Adrenal gland (tissue), 5 donors: ENCODE data around the gene SLC44A4.

Source experiments
- POLR2A ChIP-seq, 2 donors: fragments of 450-650 bp; IDR thresholded peaks; one replicate each; pipeline ENCODE4 v1.6.1; 2017; ENCODE audit warnings: antibody characterized with exemption in 2 of 2, mild to moderate bottlenecking in 2 of 2, moderate library complexity in 1 of 2
- TF ChIP-seq, protein P1 (sequence below), 6 experiments: fragments of 450-650 bp in 4 of 6; fragments of 200-600 bp in 2 of 6; sonication (generic) in 1 of 6; IDR thresholded peaks; 1 replicate in 5 of 6; 2 replicates in 1 of 6; pipeline versions ENCODE4 v1.5.1 to v1.8.0; 2016 to 2021; ENCODE audit warnings: antibody characterized with exemption in 6 of 6, mild to moderate bottlenecking in 2 of 6, moderate library complexity in 1 of 6
- donor health status: DM: no; HTN: no; CAD: no.

DNA sequence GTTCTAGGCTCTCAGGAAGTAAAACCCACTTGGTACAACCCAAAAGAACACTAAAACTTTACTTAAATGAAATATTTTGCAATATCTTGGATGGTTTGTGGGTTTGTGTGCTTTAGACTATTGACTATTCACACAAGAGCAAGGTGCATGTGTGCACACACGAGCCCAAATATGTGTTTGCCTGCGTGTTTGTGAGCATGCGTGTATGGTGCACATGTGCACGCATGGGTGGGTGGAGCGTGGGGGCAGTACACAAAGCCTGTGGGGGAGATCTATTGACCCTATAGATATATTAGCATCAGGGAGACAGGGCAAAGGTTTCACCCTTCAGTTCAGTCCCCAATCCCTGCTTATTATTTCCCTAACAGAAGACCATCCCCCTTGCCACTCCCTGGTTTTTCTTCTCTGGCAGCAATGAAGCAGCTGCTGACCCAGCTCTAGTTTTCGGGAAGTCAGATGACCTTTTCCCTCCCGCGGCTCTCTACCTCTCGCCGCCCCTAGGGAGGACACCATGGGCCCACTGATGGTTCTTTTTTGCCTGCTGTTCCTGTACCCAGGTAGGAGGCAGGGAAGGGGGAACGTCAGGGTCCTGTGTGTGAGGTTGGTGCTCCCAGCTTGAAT, 48.6 kb upstream of the SLC44A4 start, which contains the start of gene C2:
- TF ChIP-seq, protein P1, sequence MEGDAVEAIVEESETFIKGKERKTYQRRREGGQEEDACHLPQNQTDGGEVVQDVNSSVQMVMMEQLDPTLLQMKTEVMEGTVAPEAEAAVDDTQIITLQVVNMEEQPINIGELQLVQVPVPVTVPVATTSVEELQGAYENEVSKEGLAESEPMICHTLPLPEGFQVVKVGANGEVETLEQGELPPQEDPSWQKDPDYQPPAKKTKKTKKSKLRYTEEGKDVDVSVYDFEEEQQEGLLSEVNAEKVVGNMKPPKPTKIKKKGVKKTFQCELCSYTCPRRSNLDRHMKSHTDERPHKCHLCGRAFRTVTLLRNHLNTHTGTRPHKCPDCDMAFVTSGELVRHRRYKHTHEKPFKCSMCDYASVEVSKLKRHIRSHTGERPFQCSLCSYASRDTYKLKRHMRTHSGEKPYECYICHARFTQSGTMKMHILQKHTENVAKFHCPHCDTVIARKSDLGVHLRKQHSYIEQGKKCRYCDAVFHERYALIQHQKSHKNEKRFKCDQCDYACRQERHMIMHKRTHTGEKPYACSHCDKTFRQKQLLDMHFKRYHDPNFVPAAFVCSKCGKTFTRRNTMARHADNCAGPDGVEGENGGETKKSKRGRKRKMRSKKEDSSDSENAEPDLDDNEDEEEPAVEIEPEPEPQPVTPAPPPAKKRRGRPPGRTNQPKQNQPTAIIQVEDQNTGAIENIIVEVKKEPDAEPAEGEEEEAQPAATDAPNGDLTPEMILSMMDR (IDR thresholded peaks at IDR 0.05) = no peak
- no peak for TF ChIP-seq POLR2A (IDR thresholded peaks at IDR 0.05)
